HepG2 (cell line): Measurements from ENCODE around the gene SREBF1. TPM values are rescaled to one million over a fixed set of nuclear protein-coding genes. Genes with fewer than 3 reads are reported as not detected.

ENCODE experiments used
- KAT7 ChIP-seq: IDR thresholded peaks from 2 replicates; pipeline ENCODE4 v1.6.1; 2018; ENCODE audit warnings: borderline replicate concordance, missing compliant biosample characterization
- KDM4B ChIP-seq: sonication (generic); formaldehyde crosslinking; IDR thresholded peaks from 2 replicates; pipeline ENCODE4 v1.4.0; 2020; ENCODE audit warnings: missing genetic modification reagents
- MED1 ChIP-seq: sonication (generic); formaldehyde crosslinking; IDR thresholded peaks from 2 replicates; pipeline ENCODE4 v1.4.0; 2020; ENCODE audit warnings: missing genetic modification reagents
- RARG ChIP-seq: sonication (generic); formaldehyde crosslinking; IDR thresholded peaks from 2 replicates; pipeline ENCODE4 v1.4.0; 2020; ENCODE audit warnings: low read depth, mild to moderate bottlenecking, missing genetic modification reagents
- ZBED4 ChIP-seq: sonication (generic); formaldehyde crosslinking; IDR thresholded peaks from 2 replicates; pipeline ENCODE4 v1.4.0; 2020; ENCODE audit warnings: missing genetic modification reagents, borderline replicate concordance
- ZBTB40 ChIP-seq, 2 experiments: fragments of 450-650 bp in 1 of 2; sonication (generic) in 1 of 2; formaldehyde crosslinking in 1 of 2; IDR thresholded peaks; 2 replicates each; pipeline versions ENCODE4 v1.6.1 to v1.8.0; 2016 to 2022; ENCODE audit warnings: antibody characterized with exemption in 1 of 2, mild to moderate bottlenecking in 1 of 2, missing genetic modification reagents in 1 of 2
- ZBTB8A ChIP-seq: sonication (generic); formaldehyde crosslinking; IDR thresholded peaks from 2 replicates; pipeline ENCODE4 v1.4.0; 2020; ENCODE audit warnings: mild to moderate bottlenecking, low read depth, missing genetic modification reagents, borderline replicate concordance
- ZNF143 ChIP-seq: sonication (generic); formaldehyde crosslinking; IDR thresholded peaks from 2 replicates; pipeline ENCODE4 v1.4.0; 2020; ENCODE audit warnings: missing genetic modification reagents
- ZNF180 ChIP-seq: sonication (generic); formaldehyde crosslinking; IDR thresholded peaks from 2 replicates; pipeline ENCODE4 v1.4.0; 2020; ENCODE audit warnings: low read depth, missing genetic modification reagents, borderline replicate concordance
- ZNF264 ChIP-seq: sonication (generic); formaldehyde crosslinking; IDR thresholded peaks from 2 replicates; pipeline ENCODE4 v1.4.0; 2020; ENCODE audit warnings: missing genetic modification reagents
- ZNF354B ChIP-seq: sonication (generic); formaldehyde crosslinking; IDR thresholded peaks from 2 replicates; pipeline ENCODE4 v1.8.0; 2022; ENCODE audit warnings: mild to moderate bottlenecking, missing genetic modification reagents
- ZNF607 ChIP-seq: sonication (generic); formaldehyde crosslinking; IDR thresholded peaks from 2 replicates; pipeline ENCODE4 v1.5.1; 2020; ENCODE audit warnings: missing genetic modification reagents, mild to moderate bottlenecking, borderline replicate concordance
- ZNF629 ChIP-seq: sonication (generic); formaldehyde crosslinking; conservative IDR thresholded peaks from 2 replicates; pipeline ENCODE4 v1.5.0; 2020; ENCODE audit warnings: missing genetic modification reagents
- polyA plus RNA-seq, 8 experiments: library from polyadenylated mRNA; depleted of rRNA in 3 of 8; stranded (reverse) in 7 of 8; unstranded in 1 of 8; fragments of >200 nt; fragmentation: Illumina TruSeq in 4 of 8; extraction: Trizol in 4 of 8; gene quantifications; 2 replicates each; pipeline versions ENCODE4 v1.2.1 to v1.2.3, GENCODE V29; 2011 to 2016; ENCODE audit warnings: low read depth in 4 of 8, missing spikeins in 1 of 8, mixed read lengths in 1 of 8; ENCODE audit not compliant: insufficient read depth in 1 of 8
- total RNA-seq, 5 experiments: library from RNA; depleted of rRNA; stranded (reverse); fragments of >200 nt; fragmentation: Illumina TruSeq; extraction: Trizol; gene quantifications; 2 replicates each; pipeline ENCODE4 v1.2.3, GENCODE V29; 2016; ENCODE audit warnings: low read depth in 1 of 5
- TF ChIP-seq, protein P1 (sequence below): sonication (generic); formaldehyde crosslinking; IDR thresholded peaks from 2 replicates; pipeline ENCODE4 v1.8.0; 2022; ENCODE audit warnings: missing genetic modification reagents, mild to moderate bottlenecking, moderate library complexity, borderline replicate concordance

SREBF1 gene
- total and polyA plus RNA-seq, 2 of the 13 experiments (the other 11 are each of a cell fraction or from before 2014, with no cell fraction given), result 34.3 to 38.0 TPM

DNA sequence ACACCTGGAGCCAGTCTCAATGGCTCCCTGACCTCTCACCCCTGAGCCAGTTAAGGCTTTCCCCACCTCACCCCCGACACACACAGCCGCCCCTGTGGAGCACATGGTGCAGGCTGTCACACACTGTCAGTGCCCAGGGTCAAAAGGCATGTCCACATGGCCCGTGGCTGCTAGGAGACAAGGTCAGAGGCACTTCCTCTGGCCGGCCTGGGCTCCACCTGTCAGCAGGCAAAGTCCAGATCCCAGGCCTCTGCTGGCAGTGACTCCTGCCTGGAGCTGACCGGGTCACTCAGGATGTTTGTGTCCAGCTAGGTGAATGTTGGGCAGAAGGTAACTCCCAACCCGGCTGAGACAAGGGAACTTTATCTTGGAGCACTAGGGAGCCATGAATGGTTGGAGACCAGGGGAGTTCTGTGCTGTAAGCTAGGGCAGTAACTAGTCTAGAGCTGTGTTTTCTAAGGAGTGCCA is 6.0 kb downstream of the SREBF1 start (continued):
- TF ChIP-seq, protein P1, sequence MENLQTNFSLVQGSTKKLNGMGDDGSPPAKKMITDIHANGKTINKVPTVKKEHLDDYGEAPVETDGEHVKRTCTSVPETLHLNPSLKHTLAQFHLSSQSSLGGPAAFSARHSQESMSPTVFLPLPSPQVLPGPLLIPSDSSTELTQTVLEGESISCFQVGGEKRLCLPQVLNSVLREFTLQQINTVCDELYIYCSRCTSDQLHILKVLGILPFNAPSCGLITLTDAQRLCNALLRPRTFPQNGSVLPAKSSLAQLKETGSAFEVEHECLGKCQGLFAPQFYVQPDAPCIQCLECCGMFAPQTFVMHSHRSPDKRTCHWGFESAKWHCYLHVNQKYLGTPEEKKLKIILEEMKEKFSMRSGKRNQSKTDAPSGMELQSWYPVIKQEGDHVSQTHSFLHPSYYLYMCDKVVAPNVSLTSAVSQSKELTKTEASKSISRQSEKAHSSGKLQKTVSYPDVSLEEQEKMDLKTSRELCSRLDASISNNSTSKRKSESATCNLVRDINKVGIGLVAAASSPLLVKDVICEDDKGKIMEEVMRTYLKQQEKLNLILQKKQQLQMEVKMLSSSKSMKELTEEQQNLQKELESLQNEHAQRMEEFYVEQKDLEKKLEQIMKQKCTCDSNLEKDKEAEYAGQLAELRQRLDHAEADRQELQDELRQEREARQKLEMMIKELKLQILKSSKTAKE (CRISPR knock-in tag), result peak; percentile 97
- TF ChIP-seq ZBTB40 (IDR thresholded peaks at IDR 0.05) (no peak), ZBTB40 (CRISPR knock-in tag; IDR thresholded peaks at IDR 0.05) (peak; percentile 71; the same call in 1 of the 2 replicates), RARG (CRISPR knock-in tag) (no peak), KDM4B (CRISPR knock-in tag) (peak; percentile 51; the same call in 1 of the 2 replicates), ZNF354B (CRISPR knock-in tag) (no peak), ZNF264 (CRISPR knock-in tag) (peak; percentile 95; the same call in 1 of the 2 replicates), MED1 (CRISPR knock-in tag) (peak; percentile 99), KAT7 (CRISPR knock-in tag) (peak; percentile 27; the same call in 1 of the 2 replicates), ZBTB8A (CRISPR knock-in tag) (no peak), ZNF143 (no peak; the same call in 1 of the 2 replicates), ZNF607 (CRISPR knock-in tag) (no peak; the same call in 1 of the 2 replicates), ZNF180 (CRISPR knock-in tag) (no peak), ZNF629 (CRISPR knock-in tag) (0 out of 2 replicates have a peak, but pooled peaks have one; percentile 26), ZBED4 (CRISPR knock-in tag) (peak; percentile 92; the same call in 1 of the 2 replicates)
